Endothelial cell (in vitro differentiated cells): Measurements from ENCODE around the gene CTDP1. TPM values are rescaled to one million over a fixed set of nuclear protein-coding genes. Genes with fewer than 3 reads are reported as not detected.

Experiments
- DNase-seq: peaks from one replicate; pipeline ENCODE4 v3.0.0; 2021; ENCODE audit warnings: low spot score
- H3K27ac Mint-ChIP-seq: one replicate; pipeline ENCODE4 v1.8.0; 2021; ENCODE audit warnings: mixed read lengths, inconsistent platforms; ENCODE audit not compliant: unreplicated experiment
- H3K27me3 Mint-ChIP-seq: one replicate; pipeline ENCODE4 v1.8.0; 2021; ENCODE audit warnings: mild to moderate bottlenecking, moderate library complexity, mixed read lengths, inconsistent platforms; ENCODE audit not compliant: unreplicated experiment
- H3K36me3 Mint-ChIP-seq: one replicate; pipeline ENCODE4 v1.8.0; 2021; ENCODE audit warnings: mild to moderate bottlenecking, low read depth, mixed read lengths, inconsistent platforms; ENCODE audit not compliant: unreplicated experiment
- H3K4me1 Mint-ChIP-seq: one replicate; pipeline ENCODE4 v1.8.0; 2021; ENCODE audit warnings: mild to moderate bottlenecking, mixed read lengths, inconsistent platforms; ENCODE audit not compliant: unreplicated experiment
- H3K4me3 Mint-ChIP-seq: one replicate; pipeline ENCODE4 v1.8.0; 2021; ENCODE audit warnings: mild to moderate bottlenecking, mixed read lengths, inconsistent platforms; ENCODE audit not compliant: unreplicated experiment
- H3K9me3 Mint-ChIP-seq: one replicate; pipeline ENCODE4 v1.8.0; 2021; ENCODE audit warnings: mixed read lengths, inconsistent platforms; ENCODE audit not compliant: unreplicated experiment
- total RNA-seq: library from RNA; stranded (reverse); fragmentation: NEBNext Ultra II Directional; extraction: Animal tissue kit (Norgen Biotek cat#: 25700); gene quantifications from one replicate; pipeline ENCODE4 v1.2.1, GENCODE V29; 2021; ENCODE audit not compliant: unreplicated experiment
- TF ChIP-seq, protein P1 (sequence below): fragments of 200-600 bp; sonication (generic); IDR thresholded peaks from one replicate; pipeline ENCODE4 v1.5.0; 2021; ENCODE audit warnings: antibody characterized with exemption; ENCODE audit not compliant: unreplicated experiment

Gene CTDP1
- total RNA-seq, 1 donor from 2014 or later, result 34.2 TPM

- Mint-ChIP-seq H3K27me3 (peaks cover 3% of the 10 kb centered on the region), H3K4me1 (no peaks in the 10 kb centered on the region), H3K27ac (no peak overlapping the region), H3K36me3 (peaks cover 31% of the 10 kb centered on the region), H3K4me3 (no peak overlapping the region), H3K9me3 (no peaks in the 10 kb centered on the region)
- no peak for DNase-seq
- TF ChIP-seq, protein P1, sequence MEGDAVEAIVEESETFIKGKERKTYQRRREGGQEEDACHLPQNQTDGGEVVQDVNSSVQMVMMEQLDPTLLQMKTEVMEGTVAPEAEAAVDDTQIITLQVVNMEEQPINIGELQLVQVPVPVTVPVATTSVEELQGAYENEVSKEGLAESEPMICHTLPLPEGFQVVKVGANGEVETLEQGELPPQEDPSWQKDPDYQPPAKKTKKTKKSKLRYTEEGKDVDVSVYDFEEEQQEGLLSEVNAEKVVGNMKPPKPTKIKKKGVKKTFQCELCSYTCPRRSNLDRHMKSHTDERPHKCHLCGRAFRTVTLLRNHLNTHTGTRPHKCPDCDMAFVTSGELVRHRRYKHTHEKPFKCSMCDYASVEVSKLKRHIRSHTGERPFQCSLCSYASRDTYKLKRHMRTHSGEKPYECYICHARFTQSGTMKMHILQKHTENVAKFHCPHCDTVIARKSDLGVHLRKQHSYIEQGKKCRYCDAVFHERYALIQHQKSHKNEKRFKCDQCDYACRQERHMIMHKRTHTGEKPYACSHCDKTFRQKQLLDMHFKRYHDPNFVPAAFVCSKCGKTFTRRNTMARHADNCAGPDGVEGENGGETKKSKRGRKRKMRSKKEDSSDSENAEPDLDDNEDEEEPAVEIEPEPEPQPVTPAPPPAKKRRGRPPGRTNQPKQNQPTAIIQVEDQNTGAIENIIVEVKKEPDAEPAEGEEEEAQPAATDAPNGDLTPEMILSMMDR, result no peak
Observed at GRCh38 chr18:79756826-79757225, 77.2 kb downstream of the CTDP1 start.

GRCh38 chr18:79760348-79760747 lies 80.7 kb downstream of the CTDP1 start:
- H3K36me3 Mint-ChIP-seq, result peaks cover 20% of the 10 kb centered on the region
- no peak overlapping the region for H3K4me3 Mint-ChIP-seq

GRCh38 chr18:79760881-79761280 lies 81.3 kb downstream of the CTDP1 start:
- TF ChIP-seq, protein P1, result no peak
- no peak overlapping the region for H3K4me3 Mint-ChIP-seq
- no peak overlapping the region for H3K27ac Mint-ChIP-seq
- peaks cover 18% of the 10 kb centered on the region for H3K36me3 Mint-ChIP-seq
- H3K4me1 Mint-ChIP-seq, result no peaks in the 10 kb centered on the region
- no peak for DNase-seq
- no peaks in the 10 kb centered on the region for H3K9me3 Mint-ChIP-seq
- no peaks in the 10 kb centered on the region for H3K27me3 Mint-ChIP-seq

More at GRCh38 chr18:79760348-79760747, 80.7 kb downstream of the CTDP1 start:
- Mint-ChIP-seq H3K27ac (no peak overlapping the region), H3K27me3 (peaks cover 3% of the 10 kb centered on the region), H3K4me1 (no peaks in the 10 kb centered on the region), H3K9me3 (no peaks in the 10 kb centered on the region)
- no peak for DNase-seq
- TF ChIP-seq, protein P1, result no peak

- H3K9me3 Mint-ChIP-seq, result no peaks in the 10 kb centered on the region
Observed at GRCh38 chr18:79763407-79763806, 83.8 kb downstream of the CTDP1 start.

GRCh38 chr18:79764131-79764530 lies 84.5 kb downstream of the CTDP1 start:
- peaks cover 4% of the 10 kb centered on the region for H3K36me3 Mint-ChIP-seq
- peaks cover 4% of the 10 kb centered on the region for H3K27me3 Mint-ChIP-seq
- TF ChIP-seq, protein P1, result no peak
- no peak overlapping the region for H3K4me3 Mint-ChIP-seq
- no peak overlapping the region for H3K27ac Mint-ChIP-seq
- H3K4me1 Mint-ChIP-seq, result no peaks in the 10 kb centered on the region
- no peaks in the 10 kb centered on the region for H3K9me3 Mint-ChIP-seq
- no peak for DNase-seq

More at GRCh38 chr18:79763407-79763806, 83.8 kb downstream of the CTDP1 start:
- DNase-seq, result no peak
- no peak overlapping the region for H3K27ac Mint-ChIP-seq
- peaks cover 7% of the 10 kb centered on the region for H3K36me3 Mint-ChIP-seq
- H3K4me3 Mint-ChIP-seq, result no peak overlapping the region
- TF ChIP-seq, protein P1, result no peak
- peaks cover 4% of the 10 kb centered on the region for H3K27me3 Mint-ChIP-seq
- H3K4me1 Mint-ChIP-seq, result no peaks in the 10 kb centered on the region
